C4-2B (cell line): Measurements from ENCODE around the gene TFPT.

Experiments
- ZFX ChIP-seq: fragments of 450-650 bp; IDR thresholded peaks from 2 replicates; pipeline ENCODE4 v1.6.1; 2017
- TF ChIP-seq, protein P1 (sequence below): fragments of 450-650 bp; conservative IDR thresholded peaks from 2 replicates; pipeline ENCODE4 v1.5.1; 2017; ENCODE audit warnings: mild to moderate bottlenecking

DNA sequence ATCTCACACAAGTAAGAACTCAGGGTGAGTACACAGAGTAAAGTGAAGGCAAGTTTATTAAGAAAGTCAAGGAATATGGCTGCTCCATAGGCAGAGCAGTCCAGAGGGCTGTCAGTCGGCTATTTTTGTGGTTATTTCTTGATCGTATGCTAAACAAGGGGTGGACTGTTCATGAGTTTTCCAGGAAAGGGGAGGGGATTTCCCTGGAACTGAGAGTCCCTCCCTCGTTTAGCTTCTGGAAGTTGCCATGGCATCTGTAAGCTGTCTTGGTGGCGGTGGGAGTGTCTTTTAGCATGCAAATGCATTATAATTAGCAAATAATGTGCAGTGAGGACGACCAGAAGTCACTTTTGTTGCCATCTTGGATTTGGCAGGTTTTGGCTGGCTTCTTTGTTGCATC is 46.0 kb downstream of the TFPT start:
- TF ChIP-seq, protein P1, sequence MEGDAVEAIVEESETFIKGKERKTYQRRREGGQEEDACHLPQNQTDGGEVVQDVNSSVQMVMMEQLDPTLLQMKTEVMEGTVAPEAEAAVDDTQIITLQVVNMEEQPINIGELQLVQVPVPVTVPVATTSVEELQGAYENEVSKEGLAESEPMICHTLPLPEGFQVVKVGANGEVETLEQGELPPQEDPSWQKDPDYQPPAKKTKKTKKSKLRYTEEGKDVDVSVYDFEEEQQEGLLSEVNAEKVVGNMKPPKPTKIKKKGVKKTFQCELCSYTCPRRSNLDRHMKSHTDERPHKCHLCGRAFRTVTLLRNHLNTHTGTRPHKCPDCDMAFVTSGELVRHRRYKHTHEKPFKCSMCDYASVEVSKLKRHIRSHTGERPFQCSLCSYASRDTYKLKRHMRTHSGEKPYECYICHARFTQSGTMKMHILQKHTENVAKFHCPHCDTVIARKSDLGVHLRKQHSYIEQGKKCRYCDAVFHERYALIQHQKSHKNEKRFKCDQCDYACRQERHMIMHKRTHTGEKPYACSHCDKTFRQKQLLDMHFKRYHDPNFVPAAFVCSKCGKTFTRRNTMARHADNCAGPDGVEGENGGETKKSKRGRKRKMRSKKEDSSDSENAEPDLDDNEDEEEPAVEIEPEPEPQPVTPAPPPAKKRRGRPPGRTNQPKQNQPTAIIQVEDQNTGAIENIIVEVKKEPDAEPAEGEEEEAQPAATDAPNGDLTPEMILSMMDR = no peak
- TF ChIP-seq ZFX = no peak
